PC-3 (cell line): Measurements from ENCODE around the gene B3GALNT1. TPM values are rescaled to one million over a fixed set of nuclear protein-coding genes. Genes with fewer than 3 reads are reported as not detected.

Experiments used
- ATAC-seq: fragments of 200-7000 bp; cut with Tn5 transposase; 2 replicates; pipeline ENCODE4 v1.9.1; 2020; ENCODE audit warnings: mild to moderate bottlenecking, moderate library complexity
- BruUV-seq: library from RNA; stranded (reverse); fragments of 400-500 nt; replicated peaks from 2 replicates; lab custom pipeline; 2021; lab: Mats Ljungman, UMichigan
- CTCF ChIA-PET: fragments of 300-600 bp; sonication (Branson Sonifier 250); formaldehyde crosslinking; loops from one replicate; lab custom pipeline; 2022; ENCODE audit warnings: antibody characterized with exemption; lab: Charles Lee
- POLR2A ChIA-PET: fragments of 300-600 bp; sonication (Branson Sonifier 250); formaldehyde crosslinking; loops from one replicate; lab custom pipeline; 2022; ENCODE audit warnings: antibody characterized with exemption; ENCODE audit not compliant: unreplicated experiment; lab: Charles Lee
- DNase-seq: peaks from one replicate; pipeline ENCODE4 v3.0.0-alpha.2; 2015
- H2AFZ ChIP-seq: fragments of 300-600 bp; sonication (generic); 2 replicates; pipeline ENCODE4 v1.6.0; 2016; ENCODE audit warnings: antibody characterized with exemption, low read length
- H3F3A ChIP-seq: fragments of 300-600 bp; sonication (generic); one replicate; pipeline ENCODE4 v1.6.0; 2017; ENCODE audit warnings: antibody characterized with exemption, low read length, control low read depth, mild to moderate bottlenecking; ENCODE audit not compliant: unreplicated experiment
- H3K27ac ChIP-seq: fragments of 300-600 bp; sonication (generic); 2 replicates; pipeline ENCODE4 v1.5.1; 2016; ENCODE audit warnings: mild to moderate bottlenecking, low read length
- H3K27me3 ChIP-seq: fragments of 300-600 bp; sonication (generic); 2 replicates; pipeline ENCODE4 v1.6.1; 2016; ENCODE audit warnings: low read length, mixed read lengths
- H3K36me3 ChIP-seq: fragments of 300-600 bp; sonication (generic); 2 replicates; pipeline ENCODE4 v1.6.1; 2016; ENCODE audit warnings: low read depth, mixed run types, low read length, mixed read lengths
- H3K4me1 ChIP-seq: fragments of 300-600 bp; sonication (generic); 2 replicates; pipeline ENCODE4 v1.5.1; 2016; ENCODE audit warnings: low read length; ENCODE audit not compliant: insufficient read depth
- H3K4me2 ChIP-seq: fragments of 300-600 bp; sonication (generic); 2 replicates; pipeline ENCODE4 v1.6.0; 2016; ENCODE audit warnings: low read length
- H3K4me3 ChIP-seq: fragments of 300-600 bp; sonication (generic); 2 replicates; pipeline ENCODE4 v1.5.1; 2016; ENCODE audit warnings: mild to moderate bottlenecking, low read length, mixed read lengths
- H3K79me2 ChIP-seq: fragments of 300-600 bp; sonication (generic); 2 replicates; pipeline ENCODE4 v1.6.1; 2017; ENCODE audit warnings: low read length, mixed read lengths
- H3K9ac ChIP-seq: fragments of 300-600 bp; sonication (generic); 2 replicates; pipeline ENCODE4 v1.6.0; 2016; ENCODE audit warnings: mild to moderate bottlenecking, low read length
- H3K9me2 ChIP-seq: fragments of 300-600 bp; sonication (generic); replicated peaks from 2 replicates; pipeline ENCODE4 v1.6.1; 2016; ENCODE audit warnings: mixed run types, low read length, mixed read lengths
- H3K9me3 ChIP-seq: fragments of 300-600 bp; sonication (generic); 2 replicates; pipeline ENCODE4 v1.6.1; 2016; ENCODE audit warnings: low read length, mixed read lengths
- H4K20me1 ChIP-seq: fragments of 300-600 bp; sonication (generic); 2 replicates; pipeline ENCODE4 v1.6.1; 2016; ENCODE audit warnings: low read length, mixed read lengths
- EZH2 ChIP-seq: fragments of 300-600 bp; sonication (generic); IDR thresholded peaks from one replicate; pipeline ENCODE4 v1.6.1; 2017; ENCODE audit warnings: antibody characterized with exemption, mild to moderate bottlenecking, low read length; ENCODE audit not compliant: unreplicated experiment
- EZH2phosphoT487 ChIP-seq: fragments of 300-600 bp; sonication (generic); IDR thresholded peaks from 2 replicates; pipeline ENCODE4 v1.6.1; 2018; ENCODE audit warnings: mild to moderate bottlenecking, antibody characterized with exemption, low read length, borderline replicate concordance
- intact Hi-C: fragments of 100-400 bp; cut with micrococcal nuclease; formaldehyde crosslinking; loops from 2 replicates; pipeline ENCODE4 v1.9.0; 2023
- total RNA-seq: library from RNA; depleted of rRNA; stranded (reverse); fragments of >200 nt; gene quantifications from 2 replicates; pipeline ENCODE4 v1.2.3, GENCODE V29; 2014
- TF ChIP-seq, protein P1 (sequence below): fragments of 300-600 bp; sonication (generic); conservative IDR thresholded peaks from 2 replicates; pipeline ENCODE4 v1.5.1; 2017; ENCODE audit warnings: antibody characterized with exemption, low read depth, mild to moderate bottlenecking, low read length

B3GALNT1 gene
- total RNA-seq, 1 experiment from 2014 or later = 125 TPM

DNA sequence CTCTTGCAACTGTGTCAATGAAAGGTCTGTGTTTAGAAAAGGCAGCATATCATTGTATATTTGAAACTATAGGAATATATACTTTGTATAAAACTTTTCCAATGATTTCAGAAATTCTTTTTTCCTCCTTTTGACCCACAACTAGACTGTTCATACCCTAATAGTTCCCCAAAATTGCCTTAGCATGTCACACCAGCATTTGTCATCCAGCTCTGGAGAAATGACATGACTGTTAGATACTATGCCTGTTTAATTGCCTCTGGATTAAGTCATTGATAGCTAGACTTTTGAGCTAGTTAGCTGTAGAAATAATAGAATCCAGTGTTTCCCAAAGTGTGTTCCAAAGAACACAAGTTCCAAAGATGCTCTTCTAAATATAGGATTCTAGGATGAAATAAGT is 32.4 kb downstream of the B3GALNT1 start:
- no peak overlapping the region for H3K4me3 ChIP-seq
- H2AFZ ChIP-seq = no peak overlapping the region
- H3K79me2 ChIP-seq = no peaks in the 10 kb centered on the region
- no peaks in the 10 kb centered on the region for H3K36me3 ChIP-seq
- intact Hi-C loops = loop anchor here (5.0 kb wide), 1 partner anchor 110 kb away; no protein-coding TSS in a partner anchor
- H3K4me2 ChIP-seq = no peak overlapping the region
- H3K9me3 ChIP-seq = no peaks in the 10 kb centered on the region
- H3K4me1 ChIP-seq = peaks cover 45% of the 10 kb centered on the region
- no peaks in the 10 kb centered on the region for H3K27me3 ChIP-seq
- TF ChIP-seq EZH2 (no peak), EZH2phosphoT487 (no peak)
- TF ChIP-seq, protein P1, sequence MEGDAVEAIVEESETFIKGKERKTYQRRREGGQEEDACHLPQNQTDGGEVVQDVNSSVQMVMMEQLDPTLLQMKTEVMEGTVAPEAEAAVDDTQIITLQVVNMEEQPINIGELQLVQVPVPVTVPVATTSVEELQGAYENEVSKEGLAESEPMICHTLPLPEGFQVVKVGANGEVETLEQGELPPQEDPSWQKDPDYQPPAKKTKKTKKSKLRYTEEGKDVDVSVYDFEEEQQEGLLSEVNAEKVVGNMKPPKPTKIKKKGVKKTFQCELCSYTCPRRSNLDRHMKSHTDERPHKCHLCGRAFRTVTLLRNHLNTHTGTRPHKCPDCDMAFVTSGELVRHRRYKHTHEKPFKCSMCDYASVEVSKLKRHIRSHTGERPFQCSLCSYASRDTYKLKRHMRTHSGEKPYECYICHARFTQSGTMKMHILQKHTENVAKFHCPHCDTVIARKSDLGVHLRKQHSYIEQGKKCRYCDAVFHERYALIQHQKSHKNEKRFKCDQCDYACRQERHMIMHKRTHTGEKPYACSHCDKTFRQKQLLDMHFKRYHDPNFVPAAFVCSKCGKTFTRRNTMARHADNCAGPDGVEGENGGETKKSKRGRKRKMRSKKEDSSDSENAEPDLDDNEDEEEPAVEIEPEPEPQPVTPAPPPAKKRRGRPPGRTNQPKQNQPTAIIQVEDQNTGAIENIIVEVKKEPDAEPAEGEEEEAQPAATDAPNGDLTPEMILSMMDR = no peak
- ChIA-PET CTCF (no interaction called here), POLR2A (no interaction called here)
- H3K9me2 ChIP-seq = no peaks in the 10 kb centered on the region
- no peak for DNase-seq
- H3F3A ChIP-seq = peaks cover 16% of the 10 kb centered on the region
- BruUV-seq = no TSS peak
- H3K27ac ChIP-seq = peak overlapping the region; percentile 98
- no peak for ATAC-seq
- H4K20me1 ChIP-seq = no peaks in the 10 kb centered on the region
- no peak overlapping the region for H3K9ac ChIP-seq

DNA sequence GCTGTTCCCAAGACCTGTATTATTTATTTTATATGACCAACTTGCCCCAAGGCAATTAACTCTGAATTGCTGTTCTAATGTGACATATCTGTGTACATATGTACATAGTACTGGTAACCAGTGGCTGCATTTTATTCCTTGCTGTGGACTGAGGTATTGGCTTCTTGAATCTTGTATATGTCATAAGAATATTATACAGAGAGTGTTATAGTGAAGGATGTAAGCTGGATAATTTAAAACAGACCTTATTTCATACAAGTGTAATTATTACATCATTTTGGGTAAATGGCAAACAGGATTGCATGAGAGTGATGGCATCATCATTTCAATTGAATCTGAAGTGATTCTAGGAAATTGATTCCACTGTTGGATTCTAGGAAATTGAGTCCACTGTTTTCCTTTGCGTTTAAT is 32.9 kb downstream of the B3GALNT1 start:
- Histone ChIP-seq H3K27me3 (no peaks in the 10 kb centered on the region), H2AFZ (no peak overlapping the region), H3K9me3 (no peaks in the 10 kb centered on the region), H3K4me1 (peaks cover 45% of the 10 kb centered on the region), H3K79me2 (no peaks in the 10 kb centered on the region), H3K4me2 (no peak overlapping the region), H3K27ac (peak overlapping the region; percentile 98), H3F3A (peaks cover 16% of the 10 kb centered on the region), H3K36me3 (no peaks in the 10 kb centered on the region), H4K20me1 (no peaks in the 10 kb centered on the region), H3K4me3 (no peak overlapping the region), H3K9ac (no peak overlapping the region), H3K9me2 (no peaks in the 10 kb centered on the region)
- CTCF ChIA-PET = no interaction called here
- POLR2A ChIA-PET = no interaction called here
- DNase-seq (peak; percentile 72), ATAC-seq (no peak)
- no peak for TF ChIP-seq EZH2
- TF ChIP-seq, protein P1 = no peak
- no peak for TF ChIP-seq EZH2phosphoT487
- intact Hi-C loops = loop anchor here (5.0 kb wide), 1 partner anchor 110 kb away; no protein-coding TSS in a partner anchor
- BruUV-seq = no TSS peak

DNA sequence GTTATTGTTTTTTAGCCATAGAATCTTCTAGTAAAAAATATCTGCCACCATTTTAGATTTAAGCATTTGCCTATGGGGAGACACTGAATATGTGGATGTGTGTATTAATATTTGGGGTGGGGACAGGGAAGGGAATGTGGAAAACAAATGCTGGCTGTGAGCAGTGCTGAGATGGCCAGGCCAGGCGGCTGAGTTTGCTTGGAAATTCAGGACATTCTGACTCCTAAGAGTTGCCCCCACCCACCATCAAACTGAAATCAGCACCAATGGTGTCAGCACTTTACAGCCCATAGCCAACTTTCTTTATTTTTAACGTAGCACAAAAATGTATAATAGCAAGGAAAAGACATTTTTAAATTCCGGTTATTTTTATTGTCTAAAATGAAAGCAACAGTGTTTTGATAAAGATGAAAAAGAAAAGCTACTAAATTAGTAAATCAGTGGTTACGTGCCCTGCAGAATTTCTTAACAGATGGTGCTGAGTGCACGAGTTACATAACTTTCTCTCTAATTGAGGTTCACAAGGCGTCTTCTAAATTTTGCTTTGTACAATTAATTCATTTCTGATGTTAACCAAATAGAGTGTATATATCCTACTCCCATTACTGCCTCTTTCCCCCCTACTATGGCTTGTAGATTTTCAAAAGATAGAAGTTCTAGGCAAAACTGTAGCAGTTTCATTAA is 34.0 kb downstream of the B3GALNT1 start:
- Histone ChIP-seq H3K36me3 (no peaks in the 10 kb centered on the region), H3K4me3 (peak overlapping the region; percentile 20; the same call in 1 of the 2 replicates), H2AFZ (peak overlapping the region; percentile 51; the same call in 1 of the 2 replicates), H3K9me3 (no peaks in the 10 kb centered on the region), H3K27ac (peak overlapping the region; percentile 98), H4K20me1 (no peaks in the 10 kb centered on the region), H3K9me2 (no peaks in the 10 kb centered on the region), H3K9ac (peak overlapping the region; percentile 87), H3K79me2 (no peaks in the 10 kb centered on the region), H3K27me3 (no peaks in the 10 kb centered on the region), H3K4me2 (peak overlapping the region; percentile 70), H3F3A (peaks cover 16% of the 10 kb centered on the region), H3K4me1 (peaks cover 45% of the 10 kb centered on the region)
- intact Hi-C loops = loop anchor here (1.0 to 5.0 kb wide), 2 partner anchors 34 to 109 kb away; partner anchors contain the start of gene B3GALNT1
- ATAC-seq (no peak), DNase-seq (no peak)
- TF ChIP-seq, protein P1 = no peak
- TF ChIP-seq EZH2 = no peak
- no peak for TF ChIP-seq EZH2phosphoT487
- ChIA-PET CTCF (interaction anchor here (0.6 kb wide), 1 partner anchor 168 kb away, joined by 3 read pairs; no protein-coding TSS in a partner anchor), POLR2A (interaction anchor here (0.6 kb wide), 1 partner anchor 43 kb away, joined by 5 read pairs; no protein-coding TSS in a partner anchor)
- TSS peak; percentile 53 for BruUV-seq
